Measurements from ENCODE around the gene URB2. TPM values are rescaled to one million over a fixed set of nuclear protein-coding genes. Genes with fewer than 3 reads are reported as not detected.

Gene URB2
- total and polyA plus RNA-seq, 4 donors, result 1.2 to 10.5 (median 6.2) TPM

- Histone ChIP-seq H3K9ac (ENCODE audit: low read depth in 1 of 2, low read length in 2 of 2) (no peak overlapping the region), H3K27ac (ENCODE audit: low read depth in 1 of 2, low read length in 2 of 2) (no peak overlapping the region), H3K4me1 (ENCODE audit: control insufficient read depth in 4 of 4, insufficient read depth in 4 of 4, low read length in 3 of 4) (peaks cover 0 to 5% (median 3%) of the 10 kb centered on the region in 4 donors), H3K9me3 (ENCODE audit: control insufficient read depth in 4 of 4, low read length in 3 of 4) (no peaks in the 10 kb centered on the region), H3K27me3 (ENCODE audit: control insufficient read depth in 4 of 4, insufficient read depth in 4 of 4, low read length in 3 of 4) (no peaks in the 10 kb centered on the region), H3K4me3 (ENCODE audit: low read depth in 1 of 3, low read length in 3 of 3) (no peak overlapping the region), H3K36me3 (ENCODE audit: control insufficient read depth in 4 of 4, insufficient read depth in 3 of 4, low read depth in 1 of 4, low read length in 3 of 4) (no peaks in the 10 kb centered on the region)
- DNase-seq (ENCODE audit: low spot score), result no peak
- no peak for TF ChIP-seq SP1 (IDR thresholded peaks at IDR 0.05)
- no peak for TF ChIP-seq FOXA2 (IDR thresholded peaks at IDR 0.05)
- TF ChIP-seq RXRA (IDR thresholded peaks at IDR 0.05), result no peak
- TF ChIP-seq REST (IDR thresholded peaks at IDR 0.05), result no peak
- TF ChIP-seq GABPA (IDR thresholded peaks at IDR 0.05 in 1 of 2, conservative IDR thresholded peaks at IDR 0.05 in 1 of 2), result no peak
- TF ChIP-seq MAX (IDR thresholded peaks at IDR 0.05), result no peak
- no peak for TF ChIP-seq YY1 (IDR thresholded peaks at IDR 0.05)
- no peak for TF ChIP-seq JUND (IDR thresholded peaks at IDR 0.05)
- no peak for TF ChIP-seq TAF1 (conservative IDR thresholded peaks at IDR 0.05)
- 94% methylated on average over 4 of the region's 4 CpGs for WGBS
Measured at GRCh38 chr1:229582715-229583114, 43.3 kb upstream of the URB2 start.

GRCh38 chr1:229585338-229585737 is 40.7 kb upstream of the URB2 start:
- H3K9ac ChIP-seq (ENCODE audit: low read depth in 1 of 2, low read length in 2 of 2), result no peak overlapping the region

More at GRCh38 chr1:229585338-229585737, 40.7 kb upstream of the URB2 start:
- no peaks in the 10 kb centered on the region for H3K36me3 ChIP-seq (ENCODE audit: control insufficient read depth in 4 of 4, insufficient read depth in 3 of 4, low read depth in 1 of 4, low read length in 3 of 4)
- peaks cover 0 to 5% (median 2%) of the 10 kb centered on the region in 4 donors for H3K4me1 ChIP-seq (ENCODE audit: control insufficient read depth in 4 of 4, insufficient read depth in 4 of 4, low read length in 3 of 4)
- H3K27me3 ChIP-seq (ENCODE audit: control insufficient read depth in 4 of 4, insufficient read depth in 4 of 4, low read length in 3 of 4), result no peaks in the 10 kb centered on the region
- no peak overlapping the region for H3K4me3 ChIP-seq (ENCODE audit: low read depth in 1 of 3, low read length in 3 of 3)
- no peaks in the 10 kb centered on the region for H3K9me3 ChIP-seq (ENCODE audit: control insufficient read depth in 4 of 4, low read length in 3 of 4)
- no peak overlapping the region for H3K27ac ChIP-seq (ENCODE audit: low read depth in 1 of 2, low read length in 2 of 2)
- no peak for DNase-seq (ENCODE audit: low spot score)
- 87% methylated on average over 2 of the region's 2 CpGs for WGBS
- TF ChIP-seq HNF4A (conservative IDR thresholded peaks at IDR 0.05) (no peak), RAD21 (IDR thresholded peaks at IDR 0.05) (no peak), FOXA2 (IDR thresholded peaks at IDR 0.05) (no peak), ATF3 (IDR thresholded peaks at IDR 0.05) (no peak), REST (IDR thresholded peaks at IDR 0.05) (no peak), RXRA (IDR thresholded peaks at IDR 0.05) (no peak), EGR1 (IDR thresholded peaks at IDR 0.05; ENCODE audit: low read depth in 2 of 2) (no peak), HNF4G (IDR thresholded peaks at IDR 0.05) (no peak), CTCF (IDR thresholded peaks at IDR 0.05; ENCODE audit: low read depth, low read length, missing input control) (no peak), FOXA1 (IDR thresholded peaks at IDR 0.05) (no peak), GABPA (IDR thresholded peaks at IDR 0.05 in 1 of 2, conservative IDR thresholded peaks at IDR 0.05 in 1 of 2) (no peak), NR2F2 (IDR thresholded peaks at IDR 0.05) (no peak), MAX (IDR thresholded peaks at IDR 0.05) (no peak), YY1 (IDR thresholded peaks at IDR 0.05) (no peak)

All from liver (tissue), 9 donors.